ENCODE measurements around the gene PMPCA. TPM values are rescaled to one million over a fixed set of nuclear protein-coding genes. Genes with fewer than 3 reads are reported as not detected.

Gene PMPCA
- total RNA-seq, 1 experiment from 2014 or later, result 116 TPM

DNA sequence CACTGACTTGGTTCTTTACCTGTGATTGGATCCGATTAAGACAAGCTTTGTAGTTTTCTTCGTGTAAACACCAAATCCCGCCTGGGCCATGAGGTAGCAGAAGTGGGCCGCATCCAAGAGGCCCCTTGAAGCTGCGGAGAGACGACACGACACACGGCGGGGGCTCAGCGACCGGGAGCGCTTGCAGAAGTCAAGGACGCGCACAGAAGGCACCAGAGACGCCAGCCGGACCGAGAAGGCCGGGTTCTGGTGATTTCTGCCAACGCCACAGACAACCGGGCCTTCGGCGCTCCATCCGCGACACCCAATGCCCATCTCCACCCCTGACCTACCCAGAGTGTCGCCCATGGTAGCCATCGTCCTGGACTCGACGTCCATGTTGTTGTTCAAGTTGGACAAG, 49.0 kb downstream of the PMPCA start:
- CTCF ChIA-PET, result no interaction called here
- H3K27me3 ChIP-seq (ENCODE audit: insufficient read depth, low read length), result no peaks in the 10 kb centered on the region
- peaks cover 55 to 59% of the 10 kb centered on the region in 2 experiments for H3K36me3 ChIP-seq (ENCODE audit: control insufficient read depth in 1 of 2, insufficient read depth in 2 of 2, low read length in 2 of 2)
- H4K20me1 ChIP-seq (ENCODE audit: insufficient read depth), result no peaks in the 10 kb centered on the region; the same call in 1 of the 2 replicates
- H3K9me2 ChIP-seq (ENCODE audit: insufficient read depth), result no peaks in the 10 kb centered on the region
- no peaks in the 10 kb centered on the region for H3K4me1 ChIP-seq (ENCODE audit: control insufficient read depth in 1 of 2, insufficient read depth in 2 of 2, low read length in 2 of 2)
- POLR2A ChIA-PET, result no interaction called here
- TF ChIP-seq SIN3A (IDR thresholded peaks at IDR 0.05; ENCODE audit: low read depth) (no peak), ZNF274 (IDR thresholded peaks at IDR 0.05; ENCODE audit: low read depth, low read length) (no peak), TCF7L2 (IDR thresholded peaks at IDR 0.05; ENCODE audit: borderline replicate concordance, extremely low read depth, insufficient read depth, insufficient read length) (no peak), CEBPB (IDR thresholded peaks at IDR 0.05; ENCODE audit: low read depth) (no peak), SRF (IDR thresholded peaks at IDR 0.05; ENCODE audit: low read depth) (no peak), EZH2phosphoT487 (IDR thresholded peaks at IDR 0.05; ENCODE audit: borderline replicate concordance) (no peak), POLR2A (IDR thresholded peaks at IDR 0.05; ENCODE audit: borderline replicate concordance, extremely low read depth, insufficient read depth, insufficient read length) (no peak), ZFX (IDR thresholded peaks at IDR 0.05) (no peak), EGR1 (IDR thresholded peaks at IDR 0.05; ENCODE audit: low read depth) (no peak), ELF1 (IDR thresholded peaks at IDR 0.05; ENCODE audit: borderline replicate concordance, low read depth) (no peak), FOSL1 (IDR thresholded peaks at IDR 0.05; ENCODE audit: low read depth) (no peak), RAD21 (IDR thresholded peaks at IDR 0.05; ENCODE audit: low read depth) (no peak), EZH2 (IDR thresholded peaks at IDR 0.05) (no peak), CBX3 (IDR thresholded peaks at IDR 0.05; ENCODE audit: low read depth) (no peak), YY1 (IDR thresholded peaks at IDR 0.05; ENCODE audit: extremely low read depth, insufficient replicate concordance, low read depth, low read length) (no peak)
- TF ChIP-seq, protein P1, sequence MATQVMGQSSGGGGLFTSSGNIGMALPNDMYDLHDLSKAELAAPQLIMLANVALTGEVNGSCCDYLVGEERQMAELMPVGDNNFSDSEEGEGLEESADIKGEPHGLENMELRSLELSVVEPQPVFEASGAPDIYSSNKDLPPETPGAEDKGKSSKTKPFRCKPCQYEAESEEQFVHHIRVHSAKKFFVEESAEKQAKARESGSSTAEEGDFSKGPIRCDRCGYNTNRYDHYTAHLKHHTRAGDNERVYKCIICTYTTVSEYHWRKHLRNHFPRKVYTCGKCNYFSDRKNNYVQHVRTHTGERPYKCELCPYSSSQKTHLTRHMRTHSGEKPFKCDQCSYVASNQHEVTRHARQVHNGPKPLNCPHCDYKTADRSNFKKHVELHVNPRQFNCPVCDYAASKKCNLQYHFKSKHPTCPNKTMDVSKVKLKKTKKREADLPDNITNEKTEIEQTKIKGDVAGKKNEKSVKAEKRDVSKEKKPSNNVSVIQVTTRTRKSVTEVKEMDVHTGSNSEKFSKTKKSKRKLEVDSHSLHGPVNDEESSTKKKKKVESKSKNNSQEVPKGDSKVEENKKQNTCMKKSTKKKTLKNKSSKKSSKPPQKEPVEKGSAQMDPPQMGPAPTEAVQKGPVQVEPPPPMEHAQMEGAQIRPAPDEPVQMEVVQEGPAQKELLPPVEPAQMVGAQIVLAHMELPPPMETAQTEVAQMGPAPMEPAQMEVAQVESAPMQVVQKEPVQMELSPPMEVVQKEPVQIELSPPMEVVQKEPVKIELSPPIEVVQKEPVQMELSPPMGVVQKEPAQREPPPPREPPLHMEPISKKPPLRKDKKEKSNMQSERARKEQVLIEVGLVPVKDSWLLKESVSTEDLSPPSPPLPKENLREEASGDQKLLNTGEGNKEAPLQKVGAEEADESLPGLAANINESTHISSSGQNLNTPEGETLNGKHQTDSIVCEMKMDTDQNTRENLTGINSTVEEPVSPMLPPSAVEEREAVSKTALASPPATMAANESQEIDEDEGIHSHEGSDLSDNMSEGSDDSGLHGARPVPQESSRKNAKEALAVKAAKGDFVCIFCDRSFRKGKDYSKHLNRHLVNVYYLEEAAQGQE (IDR thresholded peaks at IDR 0.05; ENCODE audit: low read depth), result no peak
- TF ChIP-seq, protein P2, sequence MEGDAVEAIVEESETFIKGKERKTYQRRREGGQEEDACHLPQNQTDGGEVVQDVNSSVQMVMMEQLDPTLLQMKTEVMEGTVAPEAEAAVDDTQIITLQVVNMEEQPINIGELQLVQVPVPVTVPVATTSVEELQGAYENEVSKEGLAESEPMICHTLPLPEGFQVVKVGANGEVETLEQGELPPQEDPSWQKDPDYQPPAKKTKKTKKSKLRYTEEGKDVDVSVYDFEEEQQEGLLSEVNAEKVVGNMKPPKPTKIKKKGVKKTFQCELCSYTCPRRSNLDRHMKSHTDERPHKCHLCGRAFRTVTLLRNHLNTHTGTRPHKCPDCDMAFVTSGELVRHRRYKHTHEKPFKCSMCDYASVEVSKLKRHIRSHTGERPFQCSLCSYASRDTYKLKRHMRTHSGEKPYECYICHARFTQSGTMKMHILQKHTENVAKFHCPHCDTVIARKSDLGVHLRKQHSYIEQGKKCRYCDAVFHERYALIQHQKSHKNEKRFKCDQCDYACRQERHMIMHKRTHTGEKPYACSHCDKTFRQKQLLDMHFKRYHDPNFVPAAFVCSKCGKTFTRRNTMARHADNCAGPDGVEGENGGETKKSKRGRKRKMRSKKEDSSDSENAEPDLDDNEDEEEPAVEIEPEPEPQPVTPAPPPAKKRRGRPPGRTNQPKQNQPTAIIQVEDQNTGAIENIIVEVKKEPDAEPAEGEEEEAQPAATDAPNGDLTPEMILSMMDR (IDR thresholded peaks at IDR 0.05 in 2 of 3, conservative IDR thresholded peaks at IDR 0.05 in 1 of 3; ENCODE audit: borderline replicate concordance in 1 of 3, insufficient read depth in 1 of 3, low read depth in 2 of 3, low read length in 2 of 3), result no peak
- TF ChIP-seq, protein P3, sequence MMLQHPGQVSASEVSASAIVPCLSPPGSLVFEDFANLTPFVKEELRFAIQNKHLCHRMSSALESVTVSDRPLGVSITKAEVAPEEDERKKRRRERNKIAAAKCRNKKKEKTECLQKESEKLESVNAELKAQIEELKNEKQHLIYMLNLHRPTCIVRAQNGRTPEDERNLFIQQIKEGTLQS (IDR thresholded peaks at IDR 0.05), result no peak
- TF ChIP-seq, protein P4, sequence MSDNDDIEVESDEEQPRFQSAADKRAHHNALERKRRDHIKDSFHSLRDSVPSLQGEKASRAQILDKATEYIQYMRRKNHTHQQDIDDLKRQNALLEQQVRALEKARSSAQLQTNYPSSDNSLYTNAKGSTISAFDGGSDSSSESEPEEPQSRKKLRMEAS (IDR thresholded peaks at IDR 0.05), result no peak
- TF ChIP-seq, protein P5, sequence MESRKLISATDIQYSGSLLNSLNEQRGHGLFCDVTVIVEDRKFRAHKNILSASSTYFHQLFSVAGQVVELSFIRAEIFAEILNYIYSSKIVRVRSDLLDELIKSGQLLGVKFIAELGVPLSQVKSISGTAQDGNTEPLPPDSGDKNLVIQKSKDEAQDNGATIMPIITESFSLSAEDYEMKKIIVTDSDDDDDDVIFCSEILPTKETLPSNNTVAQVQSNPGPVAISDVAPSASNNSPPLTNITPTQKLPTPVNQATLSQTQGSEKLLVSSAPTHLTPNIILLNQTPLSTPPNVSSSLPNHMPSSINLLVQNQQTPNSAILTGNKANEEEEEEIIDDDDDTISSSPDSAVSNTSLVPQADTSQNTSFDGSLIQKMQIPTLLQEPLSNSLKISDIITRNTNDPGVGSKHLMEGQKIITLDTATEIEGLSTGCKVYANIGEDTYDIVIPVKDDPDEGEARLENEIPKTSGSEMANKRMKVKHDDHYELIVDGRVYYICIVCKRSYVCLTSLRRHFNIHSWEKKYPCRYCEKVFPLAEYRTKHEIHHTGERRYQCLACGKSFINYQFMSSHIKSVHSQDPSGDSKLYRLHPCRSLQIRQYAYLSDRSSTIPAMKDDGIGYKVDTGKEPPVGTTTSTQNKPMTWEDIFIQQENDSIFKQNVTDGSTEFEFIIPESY (IDR thresholded peaks at IDR 0.05; ENCODE audit: extremely low read depth, insufficient replicate concordance, low read length), result no peak
- ATAC-seq (no peak), DNase-seq (ENCODE audit: low read depth, low spot score) (no peak)
- intact Hi-C loops (cut with micrococcal nuclease), result no loop called here
- H3K4me3 ChIP-seq (replicated peaks in 1 of 2; ENCODE audit: low read depth in 1 of 2, low read length in 2 of 2), result no peak overlapping the region
- no peak overlapping the region for H3K4me2 ChIP-seq (ENCODE audit: low read length)
- H3K79me2 ChIP-seq (ENCODE audit: insufficient read depth, low read length), result 0 out of 2 replicates have a peak, but pooled peaks cover 11% of the 10 kb centered on the region
- RAD21 ChIA-PET (ENCODE audit: low non-redundant PET in 1 of 2, low total read pairs in 2 of 2, uncharacterized antibody in 2 of 2, unreplicated experiment in 2 of 2), result no interaction called here
- H3K9me3 ChIP-seq (ENCODE audit: control insufficient read depth in 1 of 2, insufficient read depth in 1 of 2, low read depth in 1 of 2, low read length in 2 of 2), result no peaks in the 10 kb centered on the region
- no peak overlapping the region for H3K9ac ChIP-seq (ENCODE audit: low read length)
- H2AFZ ChIP-seq (ENCODE audit: low read depth, low read length, poor library complexity, severe bottlenecking), result no peak overlapping the region
- no TSS peak for BruUV-seq (replicated peaks)
- no peak overlapping the region; the same call in 1 of the 2 replicates for H3K27ac ChIP-seq (ENCODE audit: low read depth, low read length)
